HG03095 (cell line): Measurements from ENCODE around the gene ACACA.

Source experiments
- ATAC-seq: cut with Tn5 transposase; IDR thresholded peaks from one replicate; pipeline ENCODE4 v1.9.1; 2021; ENCODE audit warnings: moderate library complexity; ENCODE audit not compliant: unreplicated experiment

ACACA gene

GRCh38 chr17:37142294-37142896, 264.2 kb downstream of the ACACA start:
- ATAC-seq: no peak

DNA sequence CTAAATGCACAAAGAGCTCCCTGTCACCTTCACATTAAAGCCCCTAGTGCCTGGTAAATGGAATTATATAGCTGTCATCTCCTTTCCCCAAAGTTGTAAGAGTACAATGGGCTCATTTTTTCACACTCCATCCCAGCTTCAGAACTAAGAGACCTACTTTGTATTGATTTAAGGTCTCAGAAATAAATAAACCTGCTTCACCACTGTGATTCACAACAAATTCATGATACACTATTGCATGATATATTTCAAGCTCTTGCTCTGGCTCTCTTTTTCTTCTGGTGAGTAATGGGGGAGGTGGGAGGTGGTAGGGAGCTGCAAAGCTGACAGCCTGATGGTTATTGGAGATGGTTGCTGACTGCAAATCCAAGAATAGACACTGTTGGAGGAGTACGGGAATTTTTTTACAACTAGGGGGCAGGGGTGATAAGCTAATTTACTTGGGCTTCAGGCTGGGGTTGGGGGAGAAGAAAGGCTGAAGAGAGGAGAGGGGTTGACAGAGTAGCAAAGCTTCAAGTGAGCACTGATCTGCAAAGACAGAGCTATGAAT, 268.0 kb downstream of the ACACA start:
- no peak for ATAC-seq

DNA sequence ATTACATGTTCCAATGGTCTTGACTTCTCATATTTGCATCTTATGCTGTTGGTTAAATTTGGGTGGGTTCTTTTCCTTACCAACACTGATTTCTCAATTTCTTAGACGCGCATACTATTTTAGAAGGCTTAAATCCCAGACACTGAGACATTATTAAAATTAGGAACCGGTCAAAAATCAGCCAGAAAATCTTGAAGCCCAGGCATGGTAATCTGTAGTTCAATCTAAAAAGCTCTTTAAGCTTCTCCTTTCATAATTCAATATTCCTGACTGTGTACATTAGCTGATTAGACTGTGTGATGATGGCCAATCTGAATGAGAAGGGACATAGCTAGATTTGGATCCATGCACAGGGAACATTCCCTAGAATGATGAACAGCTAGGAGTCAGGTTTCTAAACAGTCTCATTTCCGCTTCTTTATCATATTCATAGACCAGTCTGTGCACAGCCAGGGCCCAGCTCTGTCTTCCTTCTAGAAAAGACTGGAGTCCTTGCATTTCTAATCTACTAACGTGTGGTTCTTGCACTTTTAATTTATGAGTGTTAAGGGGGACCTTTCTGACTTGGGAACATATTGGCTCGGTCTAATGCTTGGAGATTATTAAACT, 268.6 kb downstream of the ACACA start:
- no peak for ATAC-seq

- no peak for ATAC-seq
Measured at GRCh38 chr17:37137070-37137610, 269.5 kb downstream of the ACACA start.

- no peak for ATAC-seq
Measured at GRCh38 chr17:37135576-37135975, 271.1 kb downstream of the ACACA start.

DNA sequence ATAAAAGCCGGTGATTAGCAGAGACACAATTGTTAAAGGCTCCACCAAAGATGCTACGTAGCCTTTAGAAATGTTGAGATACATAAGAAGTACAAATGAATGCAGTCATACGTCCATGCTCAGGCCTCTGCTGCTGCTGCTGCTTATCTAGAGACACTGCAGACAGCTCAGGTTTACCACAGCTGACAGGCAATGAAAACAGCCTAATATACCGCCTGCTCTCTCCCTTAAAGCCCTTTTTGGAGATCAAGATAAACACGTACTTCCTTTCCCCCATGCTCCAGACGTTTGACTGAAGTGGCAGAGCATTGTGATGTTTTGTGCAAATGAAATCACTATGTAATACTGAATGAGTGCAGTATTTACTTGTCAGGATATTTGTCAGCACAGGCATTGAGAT, 272.6 kb downstream of the ACACA start:
- no peak for ATAC-seq

- no peak for ATAC-seq
Measured at GRCh38 chr17:37133136-37133535, 273.5 kb downstream of the ACACA start.

GRCh38 chr17:37131669-37132611, 274.7 kb downstream of the ACACA start:
- ATAC-seq: no peak

GRCh38 chr17:37130984-37131446, 275.6 kb downstream of the ACACA start:
- ATAC-seq: no peak

DNA sequence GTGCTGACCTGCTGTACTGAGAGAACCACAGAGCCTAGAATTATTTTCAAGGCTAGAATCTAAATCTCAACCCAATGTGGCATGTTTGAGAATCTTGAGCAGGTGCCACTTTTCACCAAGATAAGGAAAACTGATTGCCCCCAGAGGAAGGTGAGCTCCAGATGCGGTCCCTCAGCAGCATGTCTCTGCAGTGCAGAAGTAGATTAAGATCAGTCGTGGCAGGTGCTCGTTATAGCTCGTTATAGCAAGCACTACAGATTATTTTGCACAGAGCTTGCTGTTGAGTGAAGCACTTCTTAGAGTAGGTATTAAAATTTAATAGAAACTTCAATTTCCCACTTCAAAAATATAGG, 281.8 kb downstream of the ACACA start:
- ATAC-seq: no peak

DNA sequence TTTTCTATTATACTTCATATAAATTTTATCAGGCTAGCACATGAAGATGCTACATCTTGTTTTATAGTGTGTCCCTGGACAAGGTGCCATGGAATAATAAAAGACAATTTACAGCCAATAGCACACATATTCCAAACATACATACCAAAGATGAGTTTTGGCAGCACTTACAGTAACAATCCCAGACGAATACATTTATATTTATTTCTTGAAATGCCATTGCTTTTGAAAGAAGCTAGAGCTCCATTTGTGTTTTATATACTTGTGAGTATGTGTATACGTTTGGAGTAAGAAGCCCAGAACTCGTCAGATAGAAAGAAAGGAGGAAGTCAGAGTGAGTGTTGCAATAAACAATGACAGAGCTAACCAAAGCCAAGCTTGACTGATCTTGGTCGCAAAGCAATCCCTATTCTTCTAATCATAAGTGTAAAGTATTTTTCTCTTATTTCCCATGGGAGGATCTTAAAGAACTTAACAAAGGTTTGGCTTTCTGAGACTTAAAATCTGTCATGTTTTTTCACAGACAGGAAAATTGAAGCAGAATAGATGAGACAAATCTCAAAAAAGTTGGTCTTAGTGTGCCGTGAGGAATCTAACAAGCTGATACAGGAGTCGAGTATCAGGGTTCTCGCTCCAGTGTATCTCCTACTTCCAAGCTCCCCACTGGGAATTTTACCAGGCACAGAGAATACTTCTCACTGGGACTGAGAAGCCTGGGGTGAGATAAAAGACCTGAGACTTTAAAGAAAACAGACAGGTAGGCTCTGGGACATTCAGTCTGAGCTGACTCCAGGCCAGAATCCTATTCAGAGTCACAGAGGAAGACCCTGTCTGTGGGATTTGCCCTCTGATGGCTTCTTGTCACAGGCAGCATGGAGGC, 282.5 kb downstream of the ACACA start:
- no peak for ATAC-seq

DNA sequence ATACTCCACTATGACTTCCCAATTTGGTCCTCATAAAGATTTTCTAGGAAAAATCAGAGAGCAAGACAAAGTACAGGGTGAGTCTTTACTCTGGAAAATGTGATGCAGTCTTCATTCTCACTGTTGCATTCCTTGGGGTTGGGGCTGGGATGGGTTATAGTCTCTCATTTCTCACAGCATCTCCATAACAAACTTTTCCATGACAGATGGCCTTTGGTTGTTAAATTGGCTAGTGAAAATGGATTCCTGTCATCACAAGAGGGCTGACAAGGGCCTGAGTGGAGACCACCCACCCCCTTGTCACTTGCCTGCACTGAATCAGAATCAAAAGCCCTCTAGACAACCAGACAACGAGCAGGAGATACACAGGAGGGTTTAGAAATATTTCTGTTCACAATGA, 283.2 kb downstream of the ACACA start:
- ATAC-seq: no peak

DNA sequence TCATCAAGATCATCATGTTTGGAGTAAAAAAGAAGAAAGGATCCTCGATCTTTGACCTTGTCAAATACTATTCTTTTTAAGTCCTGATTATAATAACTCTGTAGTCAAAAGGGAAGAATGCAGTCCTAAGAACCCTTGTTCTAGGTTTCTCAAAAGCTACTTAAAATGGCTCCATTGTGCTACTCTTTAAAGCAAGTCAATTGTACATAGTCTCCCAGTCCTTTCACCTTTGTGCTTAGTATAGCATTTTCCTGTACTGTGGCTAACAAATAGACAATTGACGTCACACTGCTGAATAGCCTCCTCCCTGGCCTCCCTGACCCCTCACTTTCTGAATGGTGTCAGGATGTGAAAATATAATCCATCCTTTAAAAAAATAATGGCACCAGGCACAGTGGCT, 285.0 kb downstream of the ACACA start:
- no peak for ATAC-seq

DNA sequence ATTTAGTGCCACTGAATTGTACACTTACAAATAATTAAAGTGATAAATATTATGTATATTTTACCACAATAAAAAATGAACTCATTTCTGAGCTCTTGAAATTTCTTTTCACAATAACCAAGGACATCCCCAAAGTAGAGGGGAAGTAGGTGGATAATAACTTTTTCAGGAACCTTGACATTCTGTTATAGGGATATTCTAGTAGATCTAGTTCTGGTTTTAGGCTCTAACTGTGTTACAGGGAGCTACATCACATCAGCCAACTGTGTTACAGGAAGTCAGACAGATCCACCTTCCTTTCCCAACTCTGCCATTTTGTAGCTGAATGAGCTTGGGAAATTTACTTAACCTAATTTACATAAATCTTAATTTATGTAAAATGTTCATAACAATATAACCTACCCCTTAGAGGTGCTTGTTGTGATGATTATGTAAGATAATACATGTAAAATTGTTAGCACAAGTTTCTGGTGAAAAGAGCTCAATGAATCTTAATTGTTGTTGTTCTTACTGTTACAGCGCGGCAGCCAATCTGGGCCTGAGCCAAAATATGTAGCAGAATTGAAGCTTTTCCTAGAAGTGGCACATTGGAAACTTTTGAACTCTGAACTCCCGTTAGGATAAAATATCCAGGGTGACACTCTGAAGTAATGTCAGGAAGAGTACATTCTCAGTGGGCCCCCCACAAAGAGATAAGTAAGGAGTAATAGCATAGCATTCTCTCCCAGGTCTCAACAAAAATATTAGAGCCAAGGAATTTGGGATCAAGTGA, 288.1 kb downstream of the ACACA start:
- no peak for ATAC-seq

GRCh38 chr17:37117373-37118142, 289.1 kb downstream of the ACACA start:
- ATAC-seq: no peak

DNA sequence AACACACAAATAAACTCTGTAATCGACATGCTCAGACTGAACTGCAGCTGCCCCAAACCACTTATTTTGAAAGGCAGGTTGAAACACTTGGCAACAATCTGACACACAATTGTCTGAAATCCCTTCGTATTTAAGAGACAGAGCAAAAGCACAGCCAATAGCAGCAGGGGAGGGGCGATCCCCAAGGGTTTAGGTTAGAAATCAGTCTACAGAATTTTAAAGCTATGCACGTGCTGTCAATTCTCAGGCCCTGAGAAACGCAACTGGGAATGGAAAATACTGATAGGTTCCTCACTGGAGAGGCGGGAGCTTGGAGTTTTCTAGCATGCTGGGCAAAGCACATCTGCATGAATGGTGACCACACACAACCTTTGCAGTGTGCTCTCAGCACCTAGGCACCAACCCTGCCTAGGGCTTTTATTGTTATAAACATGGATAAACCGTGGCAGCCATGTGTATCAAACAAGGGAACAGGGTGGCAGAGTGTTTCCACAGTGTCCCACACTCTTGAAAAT, 289.9 kb downstream of the ACACA start:
- ATAC-seq: no peak

- no peak for ATAC-seq
Measured at GRCh38 chr17:37111329-37111728, 295.3 kb downstream of the ACACA start.

DNA sequence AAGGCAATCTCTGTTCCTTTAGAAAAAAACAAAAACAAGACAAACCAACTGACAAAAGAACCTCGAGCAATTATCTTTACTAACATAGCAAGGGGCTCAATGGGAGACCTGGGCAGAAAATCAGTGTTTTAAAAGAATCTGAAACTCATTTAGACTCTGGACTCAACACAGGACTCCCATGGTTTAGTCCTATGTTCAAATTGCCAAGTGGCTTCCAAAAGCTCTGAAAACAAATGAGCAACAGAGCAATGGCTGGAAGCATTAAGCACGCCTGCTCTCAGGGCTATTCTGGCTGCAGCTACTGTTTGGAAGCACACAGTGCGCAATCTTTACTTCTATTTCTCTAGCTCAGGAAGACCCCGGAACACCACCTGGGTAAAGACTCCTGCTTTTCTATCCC, 295.9 kb downstream of the ACACA start:
- no peak for ATAC-seq
